ENCODE data around the gene PRKAG2.

GRCh38 chr7:151600331-151600730 lies 276.6 kb downstream of the PRKAG2 start:
- TF ChIP-seq POLR2AphosphoS5 (IDR thresholded peaks at IDR 0.05; ENCODE audit: low read depth, low read length) (no peak), EGR1 (IDR thresholded peaks at IDR 0.05; ENCODE audit: borderline replicate concordance, low read depth, low read length) (no peak)

All from H1 (cell line).